HepG2 (cell line): Measurements from ENCODE around the gene STK25. TPM values are rescaled to one million over a fixed set of nuclear protein-coding genes. Genes with fewer than 3 reads are reported as not detected.

ENCODE experiments used
- ARID2 ChIP-seq: sonication (generic); formaldehyde crosslinking; IDR thresholded peaks from 2 replicates; pipeline ENCODE4 v1.8.1; 2022; ENCODE audit warnings: mild to moderate bottlenecking, missing genetic modification reagents, borderline replicate concordance
- CCAR2 ChIP-seq: fragments of 200-400 bp; formaldehyde crosslinking; optimal IDR thresholded peaks from 2 replicates; pipeline ENCODE3; 2018; ENCODE audit warnings: low read depth, mild to moderate bottlenecking, low read length, moderate library complexity
- GLMP ChIP-seq: sonication (generic); formaldehyde crosslinking; IDR thresholded peaks from 2 replicates; pipeline ENCODE4 v1.9.0; 2021; ENCODE audit warnings: missing genetic modification reagents, mild to moderate bottlenecking, borderline replicate concordance
- HOXA9 ChIP-seq: sonication (generic); formaldehyde crosslinking; IDR thresholded peaks from 2 replicates; pipeline ENCODE4 v1.8.1; 2022; ENCODE audit warnings: missing genetic modification reagents, mild to moderate bottlenecking, moderate library complexity, borderline replicate concordance
- KDM2A ChIP-seq: sonication (generic); formaldehyde crosslinking; IDR thresholded peaks from 2 replicates; pipeline ENCODE4 v1.4.0; 2020; ENCODE audit warnings: low read depth, missing genetic modification reagents, borderline replicate concordance
- KDM4B ChIP-seq: sonication (generic); formaldehyde crosslinking; IDR thresholded peaks from 2 replicates; pipeline ENCODE4 v1.4.0; 2020; ENCODE audit warnings: missing genetic modification reagents
- MAFF ChIP-seq: IDR thresholded peaks from 2 replicates; pipeline ENCODE4 v1.6.1; 2011; ENCODE audit warnings: low read depth, low read length, improper control_type of control experiment
- MLX ChIP-seq: IDR thresholded peaks from 2 replicates; pipeline ENCODE4 v1.6.1; 2016
- MZF1 ChIP-seq: sonication (generic); formaldehyde crosslinking; IDR thresholded peaks from 2 replicates; pipeline ENCODE4 v1.8.1; 2023; ENCODE audit warnings: mild to moderate bottlenecking, missing genetic modification reagents, borderline replicate concordance
- NBN ChIP-seq: fragments of 450-650 bp; conservative IDR thresholded peaks from 2 replicates; pipeline ENCODE4 v1.6.1; 2017
- NR0B2 ChIP-seq: sonication (generic); formaldehyde crosslinking; IDR thresholded peaks from 2 replicates; pipeline ENCODE4 v1.4.0; 2020; ENCODE audit warnings: mild to moderate bottlenecking, missing genetic modification reagents
- PAF1 ChIP-seq: IDR thresholded peaks from 2 replicates; pipeline ENCODE4 v1.6.1; 2016; ENCODE audit warnings: missing genetic modification reagents, missing compliant biosample characterization
- POLR2A ChIP-seq, 2 experiments: IDR thresholded peaks; 2 replicates each; pipeline ENCODE4 v1.6.1; 2011; ENCODE audit warnings: low read depth in 2 of 2, low read length in 2 of 2, mild to moderate bottlenecking in 1 of 2, moderate library complexity in 1 of 2; ENCODE audit not compliant: insufficient read depth in 1 of 2
- RORA ChIP-seq: sonication (generic); formaldehyde crosslinking; IDR thresholded peaks from 2 replicates; pipeline ENCODE4 v1.5.0; 2020; ENCODE audit warnings: mild to moderate bottlenecking, missing genetic modification reagents, moderate library complexity
- STAT6 ChIP-seq: sonication (generic); formaldehyde crosslinking; IDR thresholded peaks from 2 replicates; pipeline ENCODE4 v1.4.0; 2020; ENCODE audit warnings: missing genetic modification reagents, mild to moderate bottlenecking, borderline replicate concordance
- TSC22D2 ChIP-seq: sonication (generic); formaldehyde crosslinking; IDR thresholded peaks from 2 replicates; pipeline ENCODE4 v1.5.1; 2020; ENCODE audit warnings: missing genetic modification reagents, mild to moderate bottlenecking, borderline replicate concordance
- XRCC5 ChIP-seq: fragments of 200-400 bp; formaldehyde crosslinking; optimal IDR thresholded peaks from 2 replicates; pipeline ENCODE3; 2017; ENCODE audit warnings: mild to moderate bottlenecking, low read length
- ZNF207 ChIP-seq: fragments of 450-650 bp; IDR thresholded peaks from 2 replicates; pipeline ENCODE4 v1.6.1; 2016; ENCODE audit warnings: antibody characterized with exemption, borderline replicate concordance
- ZNF260 ChIP-seq: sonication (generic); formaldehyde crosslinking; IDR thresholded peaks from 2 replicates; pipeline ENCODE4 v1.4.0; 2020; ENCODE audit warnings: missing genetic modification reagents, low read depth, mild to moderate bottlenecking, borderline replicate concordance
- ZNF574 ChIP-seq: sonication (generic); formaldehyde crosslinking; IDR thresholded peaks from 2 replicates; pipeline ENCODE4 v1.4.0; 2020; ENCODE audit warnings: missing genetic modification reagents
- ZNF790 ChIP-seq: sonication (generic); formaldehyde crosslinking; IDR thresholded peaks from 2 replicates; pipeline ENCODE4 v1.8.0; 2022; ENCODE audit warnings: missing genetic modification reagents, mild to moderate bottlenecking, borderline replicate concordance
- polyA plus RNA-seq, 8 experiments: library from polyadenylated mRNA; depleted of rRNA in 3 of 8; stranded (reverse) in 7 of 8; unstranded in 1 of 8; fragments of >200 nt; fragmentation: Illumina TruSeq in 4 of 8; extraction: Trizol in 4 of 8; gene quantifications; 2 replicates each; pipeline versions ENCODE4 v1.2.1 to v1.2.3, GENCODE V29; 2011 to 2016; ENCODE audit warnings: low read depth in 4 of 8, missing spikeins in 1 of 8, mixed read lengths in 1 of 8; ENCODE audit not compliant: insufficient read depth in 1 of 8
- total RNA-seq, 5 experiments: library from RNA; depleted of rRNA; stranded (reverse); fragments of >200 nt; fragmentation: Illumina TruSeq; extraction: Trizol; gene quantifications; 2 replicates each; pipeline ENCODE4 v1.2.3, GENCODE V29; 2016; ENCODE audit warnings: low read depth in 1 of 5

The STK25 gene
- total and polyA plus RNA-seq, 2 of the 13 experiments (the other 11 are each of a cell fraction or from before 2014, with no cell fraction given): 177 to 481 TPM

GRCh38 chr2:241508240-241509154, at the start of gene STK25 (continued):
- peak; percentile 99 for TF ChIP-seq NR0B2 (CRISPR knock-in tag)
- peak; percentile 70 for TF ChIP-seq XRCC5
- TF ChIP-seq MZF1 (CRISPR knock-in tag): no peak
- peak; percentile 99 for TF ChIP-seq ARID2
- no peak for TF ChIP-seq NBN
- TF ChIP-seq TSC22D2: peak; percentile 99
- peak; percentile 81; the same call in 1 of the 2 replicates for TF ChIP-seq ZNF260 (CRISPR knock-in tag)
- no peak for TF ChIP-seq ZNF207
- TF ChIP-seq RORA: no peak
- peak; percentile 89 for TF ChIP-seq MLX (CRISPR knock-in tag)
- no peak for TF ChIP-seq GLMP
- TF ChIP-seq ZNF574 (CRISPR knock-in tag): peak; percentile 96
- peak; percentile 99 for TF ChIP-seq HOXA9 (CRISPR knock-in tag)
- TF ChIP-seq KDM4B: peak; percentile 64; the same call in 1 of the 2 replicates
- TF ChIP-seq STAT6: peak; percentile 64; the same call in 1 of the 2 replicates
- TF ChIP-seq PAF1 (CRISPR knock-in tag): no peak
- TF ChIP-seq KDM2A (CRISPR knock-in tag): peak; percentile 91
- TF ChIP-seq CCAR2: no peak
- TF ChIP-seq MAFF: no peak
- TF ChIP-seq POLR2A (IDR thresholded peaks at IDR 0.05; ENCODE audit: insufficient read depth in 1 of 2, low read depth in 2 of 2, low read length in 2 of 2): peak in 1 of 2 experiments; percentile 57; a peak in 2 of 4 replicates
- TF ChIP-seq ZNF790: peak; percentile 100; the same call in 1 of the 2 replicates
